HEK293 (cell line): ENCODE results near the gene FSTL4.

Source experiments
- CTCF ChIA-PET: fragments of 350-600 bp; formaldehyde crosslinking; extraction: SDS; loops from one replicate; lab custom pipeline; 2021; ENCODE audit warnings: antibody characterized with exemption; lab: Yijun Ruan, JAX
- POLR2A ChIA-PET: fragments of 300-600 bp; formaldehyde crosslinking; extraction: SDS; loops from one replicate; lab custom pipeline; 2020; ENCODE audit warnings: antibody characterized with exemption, inconsistent platforms; lab: Yijun Ruan, JAX
- H3K27ac ChIP-seq: fragments of 200-500 bp; sonication (Bioruptor generic); 2 replicates; pipeline ENCODE4 v1.5.1; 2014; ENCODE audit warnings: low read depth, low read length, control low read depth, inconsistent platforms; ENCODE audit errors: extremely low read depth
- H3K36me3 ChIP-seq, 2 experiments: fragments of 200-500 bp in 1 of 2; sonication (Bioruptor generic) in 1 of 2; 1 replicate in 1 of 2; 2 replicates in 1 of 2; pipeline ENCODE4 v1.5.1; 2014 to 2017; ENCODE audit warnings: inconsistent platforms in 2 of 2, low read length in 2 of 2; ENCODE audit not compliant: control insufficient read depth in 2 of 2, insufficient read depth in 1 of 2
- H3K4me1 ChIP-seq: fragments of 200-500 bp; sonication (Bioruptor generic); 2 replicates; pipeline ENCODE4 v1.5.1; 2014; ENCODE audit warnings: mild to moderate bottlenecking, low read length, inconsistent platforms; ENCODE audit not compliant: control insufficient read depth, insufficient read depth
- H3K4me3 ChIP-seq: 2 replicates; pipeline ENCODE4 v1.5.1; 2011; ENCODE audit warnings: low read depth, mild to moderate bottlenecking, control low read depth, low read length, moderate library complexity
- H3K9me3 ChIP-seq: fragments of 200-500 bp; sonication (Bioruptor generic); 2 replicates; pipeline ENCODE4 v1.5.1; 2014; ENCODE audit warnings: low read depth, low read length, inconsistent platforms; ENCODE audit not compliant: control insufficient read depth, insufficient read depth
- EGR2 ChIP-seq: fragments of 450-650 bp; formaldehyde crosslinking; IDR thresholded peaks from 2 replicates; pipeline ENCODE4 v1.5.1; 2016; ENCODE audit warnings: low read depth, missing biosample characterization, missing genetic modification characterization
- HOXC10 ChIP-seq: sonication (generic); formaldehyde crosslinking; IDR thresholded peaks from 2 replicates; pipeline ENCODE4 v1.8.1; 2023; ENCODE audit warnings: mild to moderate bottlenecking, missing genetic modification reagents
- KLF9 ChIP-seq: fragments of 450-650 bp; formaldehyde crosslinking; IDR thresholded peaks from 2 replicates; pipeline ENCODE4 v1.5.1; 2016; ENCODE audit warnings: missing biosample characterization, missing genetic modification characterization, low read depth
- REPIN1 ChIP-seq: fragments of 450-650 bp; formaldehyde crosslinking; IDR thresholded peaks from 2 replicates; pipeline ENCODE4 v1.5.1; 2017; ENCODE audit warnings: missing biosample characterization, missing genetic modification characterization, low read depth
- SP2 ChIP-seq: fragments of 450-650 bp; formaldehyde crosslinking; IDR thresholded peaks from 2 replicates; pipeline ENCODE4 v1.5.1; 2016; ENCODE audit warnings: missing biosample characterization, missing genetic modification characterization
- YY1 ChIP-seq: fragments of 450-650 bp; formaldehyde crosslinking; IDR thresholded peaks from 2 replicates; pipeline ENCODE4 v1.5.1; 2018; ENCODE audit warnings: missing biosample characterization, missing genetic modification characterization
- ZBTB48 ChIP-seq: fragments of 450-650 bp; formaldehyde crosslinking; IDR thresholded peaks from 2 replicates; pipeline ENCODE4 v1.5.1; 2016; ENCODE audit warnings: missing biosample characterization, missing genetic modification characterization
- ZFP69B ChIP-seq: fragments of 450-650 bp; formaldehyde crosslinking; IDR thresholded peaks from 2 replicates; pipeline ENCODE4 v1.5.1; 2016; ENCODE audit warnings: missing biosample characterization, missing genetic modification characterization
- ZNF112 ChIP-seq: fragments of 450-650 bp; formaldehyde crosslinking; IDR thresholded peaks from 2 replicates; pipeline ENCODE4 v1.5.0; 2017; ENCODE audit warnings: missing biosample characterization, missing genetic modification characterization
- ZNF133 ChIP-seq: fragments of 450-650 bp; formaldehyde crosslinking; IDR thresholded peaks from 2 replicates; pipeline ENCODE4 v1.5.1; 2016; ENCODE audit warnings: missing biosample characterization, missing genetic modification characterization
- ZNF16 ChIP-seq: fragments of 450-650 bp; formaldehyde crosslinking; IDR thresholded peaks from 2 replicates; pipeline ENCODE4 v1.5.1; 2016; ENCODE audit warnings: low read depth, missing biosample characterization, missing genetic modification characterization
- ZNF169 ChIP-seq: fragments of 450-650 bp; formaldehyde crosslinking; IDR thresholded peaks from 2 replicates; pipeline ENCODE4 v1.5.1; 2016; ENCODE audit warnings: missing biosample characterization, missing genetic modification characterization
- ZNF211 ChIP-seq: fragments of 450-650 bp; formaldehyde crosslinking; IDR thresholded peaks from 2 replicates; pipeline ENCODE4 v1.5.1; 2016; ENCODE audit warnings: low read depth, missing biosample characterization, missing genetic modification characterization
- ZNF223 ChIP-seq: fragments of 450-650 bp; formaldehyde crosslinking; IDR thresholded peaks from 2 replicates; pipeline ENCODE4 v1.5.1; 2016; ENCODE audit warnings: missing biosample characterization, missing genetic modification characterization
- ZNF248 ChIP-seq: fragments of 450-650 bp; formaldehyde crosslinking; IDR thresholded peaks from 2 replicates; pipeline ENCODE4 v1.5.1; 2017; ENCODE audit warnings: missing biosample characterization, missing genetic modification characterization
- ZNF274 ChIP-seq, 2 experiments: fragments of 200-500 bp in 1 of 2; fragments of 450-650 bp in 1 of 2; sonication (Bioruptor generic) in 1 of 2; formaldehyde crosslinking in 1 of 2; IDR thresholded peaks; 2 replicates each; pipeline versions ENCODE4 v1.5.1 to v1.6.1; 2014 to 2016; ENCODE audit warnings: borderline replicate concordance in 1 of 2, inconsistent platforms in 1 of 2, low read length in 1 of 2, missing biosample characterization in 1 of 2, missing genetic modification characterization in 1 of 2
- ZNF324 ChIP-seq: fragments of 450-650 bp; formaldehyde crosslinking; IDR thresholded peaks from 2 replicates; pipeline ENCODE4 v1.5.1; 2016; ENCODE audit warnings: missing biosample characterization, missing genetic modification characterization
- ZNF350 ChIP-seq: fragments of 450-650 bp; formaldehyde crosslinking; IDR thresholded peaks from 2 replicates; pipeline ENCODE4 v1.5.0; 2017; ENCODE audit warnings: missing biosample characterization, mild to moderate bottlenecking, missing genetic modification characterization
- ZNF433 ChIP-seq: fragments of 450-650 bp; formaldehyde crosslinking; IDR thresholded peaks from 2 replicates; pipeline ENCODE4 v1.5.1; 2016; ENCODE audit warnings: missing biosample characterization, missing genetic modification characterization, low read depth
- ZNF549 ChIP-seq: fragments of 450-650 bp; IDR thresholded peaks from 2 replicates; pipeline ENCODE4 v1.5.1; 2018; ENCODE audit warnings: missing biosample characterization, missing genetic modification characterization, mild to moderate bottlenecking, inconsistent platforms, moderate library complexity
- ZNF560 ChIP-seq: fragments of 450-650 bp; formaldehyde crosslinking; IDR thresholded peaks from 2 replicates; pipeline ENCODE4 v1.5.1; 2017; ENCODE audit warnings: missing biosample characterization, missing genetic modification characterization, borderline replicate concordance
- ZNF621 ChIP-seq: fragments of 450-650 bp; formaldehyde crosslinking; IDR thresholded peaks from 2 replicates; pipeline ENCODE4 v1.5.1; 2017; ENCODE audit warnings: missing biosample characterization, missing genetic modification characterization
- ZNF654 ChIP-seq: fragments of 450-650 bp; formaldehyde crosslinking; IDR thresholded peaks from 2 replicates; pipeline ENCODE4 v1.5.1; 2016; ENCODE audit warnings: low read depth, missing biosample characterization, missing genetic modification characterization
- ZNF660 ChIP-seq: fragments of 450-650 bp; IDR thresholded peaks from 2 replicates; pipeline ENCODE4 v1.5.1; 2018; ENCODE audit warnings: missing biosample characterization, mild to moderate bottlenecking, missing genetic modification characterization
- ZNF707 ChIP-seq: fragments of 450-650 bp; formaldehyde crosslinking; IDR thresholded peaks from 2 replicates; pipeline ENCODE4 v1.5.1; 2016; ENCODE audit warnings: missing biosample characterization, missing genetic modification characterization
- TF ChIP-seq, protein P1 (sequence below): fragments of 450-650 bp; IDR thresholded peaks from 2 replicates; pipeline ENCODE4 v1.5.1; 2018; ENCODE audit warnings: missing biosample characterization, missing genetic modification characterization
- TF ChIP-seq, protein P2 (sequence below): fragments of 450-650 bp; formaldehyde crosslinking; IDR thresholded peaks from 2 replicates; pipeline ENCODE4 v1.5.1; 2016; ENCODE audit warnings: missing biosample characterization, missing genetic modification characterization, low read depth
- TF ChIP-seq, protein P3 (sequence below): fragments of 450-650 bp; formaldehyde crosslinking; IDR thresholded peaks from 2 replicates; pipeline ENCODE4 v1.5.1; 2016; ENCODE audit warnings: missing biosample characterization, missing genetic modification characterization
- TF ChIP-seq, protein P4 (sequence below): fragments of 450-650 bp; formaldehyde crosslinking; IDR thresholded peaks from 2 replicates; pipeline ENCODE4 v1.5.1; 2017; ENCODE audit warnings: missing biosample characterization, missing genetic modification characterization

The FSTL4 gene

DNA sequence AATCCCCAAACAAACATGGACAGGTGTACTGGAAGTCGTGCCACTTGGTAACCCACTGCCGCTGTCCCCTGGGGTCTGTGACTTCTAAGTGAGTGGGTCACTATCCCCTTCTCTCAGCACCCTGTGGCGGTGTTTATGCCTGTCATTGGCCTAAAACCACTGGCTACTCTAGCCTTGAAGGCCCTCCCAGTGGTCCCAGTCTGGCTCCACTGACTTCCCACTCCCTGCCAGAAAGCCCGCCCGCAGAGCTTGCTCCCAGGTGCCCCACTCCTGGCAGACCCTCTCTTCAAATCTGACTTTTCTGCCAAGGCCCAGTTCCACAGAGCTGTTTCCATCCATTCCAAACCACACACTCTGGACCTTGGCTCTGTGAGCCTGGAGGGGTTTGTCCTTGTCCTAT is 286.0 kb downstream of the FSTL4 start:
- ChIA-PET CTCF (interaction anchor here (0.9 to 1.6 kb wide), 2 partner anchors 9 to 11 kb away, joined by 4 to 7 read pairs; no protein-coding TSS in a partner anchor), POLR2A (no interaction called here)
- Histone ChIP-seq H3K27ac (no peak overlapping the region), H3K9me3 (no peaks in the 10 kb centered on the region), H3K4me1 (no peaks in the 10 kb centered on the region), H3K36me3 (no peaks in the 10 kb centered on the region), H3K4me3 (no peak overlapping the region)
- no peak for TF ChIP-seq ZNF16 (tag by site-specific recombination)
- no peak for TF ChIP-seq ZNF133 (tag by site-specific recombination)
- no peak for TF ChIP-seq KLF9 (tag by site-specific recombination)
- TF ChIP-seq, protein P1, sequence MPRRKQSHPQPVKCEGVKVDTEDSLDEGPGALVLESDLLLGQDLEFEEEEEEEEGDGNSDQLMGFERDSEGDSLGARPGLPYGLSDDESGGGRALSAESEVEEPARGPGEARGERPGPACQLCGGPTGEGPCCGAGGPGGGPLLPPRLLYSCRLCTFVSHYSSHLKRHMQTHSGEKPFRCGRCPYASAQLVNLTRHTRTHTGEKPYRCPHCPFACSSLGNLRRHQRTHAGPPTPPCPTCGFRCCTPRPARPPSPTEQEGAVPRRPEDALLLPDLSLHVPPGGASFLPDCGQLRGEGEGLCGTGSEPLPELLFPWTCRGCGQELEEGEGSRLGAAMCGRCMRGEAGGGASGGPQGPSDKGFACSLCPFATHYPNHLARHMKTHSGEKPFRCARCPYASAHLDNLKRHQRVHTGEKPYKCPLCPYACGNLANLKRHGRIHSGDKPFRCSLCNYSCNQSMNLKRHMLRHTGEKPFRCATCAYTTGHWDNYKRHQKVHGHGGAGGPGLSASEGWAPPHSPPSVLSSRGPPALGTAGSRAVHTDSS (tag by site-specific recombination) = no peak
- TF ChIP-seq ZNF324 (tag by site-specific recombination) = no peak
- TF ChIP-seq ZNF707 = no peak
- no peak for TF ChIP-seq EGR2
- TF ChIP-seq REPIN1 = no peak
- TF ChIP-seq ZNF112 (tag by site-specific recombination) = no peak
- TF ChIP-seq, protein P2, sequence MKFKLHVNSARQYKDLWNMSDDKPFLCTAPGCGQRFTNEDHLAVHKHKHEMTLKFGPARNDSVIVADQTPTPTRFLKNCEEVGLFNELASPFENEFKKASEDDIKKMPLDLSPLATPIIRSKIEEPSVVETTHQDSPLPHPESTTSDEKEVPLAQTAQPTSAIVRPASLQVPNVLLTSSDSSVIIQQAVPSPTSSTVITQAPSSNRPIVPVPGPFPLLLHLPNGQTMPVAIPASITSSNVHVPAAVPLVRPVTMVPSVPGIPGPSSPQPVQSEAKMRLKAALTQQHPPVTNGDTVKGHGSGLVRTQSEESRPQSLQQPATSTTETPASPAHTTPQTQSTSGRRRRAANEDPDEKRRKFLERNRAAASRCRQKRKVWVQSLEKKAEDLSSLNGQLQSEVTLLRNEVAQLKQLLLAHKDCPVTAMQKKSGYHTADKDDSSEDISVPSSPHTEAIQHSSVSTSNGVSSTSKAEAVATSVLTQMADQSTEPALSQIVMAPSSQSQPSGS (tag by site-specific recombination) = no peak
- TF ChIP-seq ZNF621 (tag by site-specific recombination) = no peak
- TF ChIP-seq ZFP69B (tag by site-specific recombination) = no peak
- no peak for TF ChIP-seq ZNF560 (tag by site-specific recombination)
- TF ChIP-seq ZBTB48 (tag by site-specific recombination) = no peak
- no peak for TF ChIP-seq SP2 (tag by site-specific recombination)
- no peak for TF ChIP-seq ZNF350 (tag by site-specific recombination)
- TF ChIP-seq ZNF654 (tag by site-specific recombination) = no peak
- no peak for TF ChIP-seq ZNF660 (tag by site-specific recombination)
- TF ChIP-seq ZNF433 (tag by site-specific recombination) = no peak

DNA sequence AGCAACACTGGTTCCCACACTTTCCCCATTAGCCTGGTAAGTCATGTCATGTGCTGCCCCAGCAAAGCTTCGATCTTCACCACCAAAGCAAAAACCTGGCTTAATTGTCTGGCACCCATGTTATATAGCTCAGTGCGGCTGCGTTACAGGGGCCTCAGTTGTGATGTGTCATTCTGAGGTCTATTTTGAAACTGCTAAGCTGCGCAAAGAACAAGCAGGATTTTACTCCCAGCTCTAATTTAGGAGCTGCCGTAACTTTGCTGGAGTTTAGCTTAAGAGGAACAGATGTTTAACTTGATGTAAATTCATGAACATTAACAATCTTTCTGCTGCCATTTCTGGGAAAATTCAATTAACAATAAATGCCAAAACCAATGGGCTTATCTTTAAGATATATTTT is 286.5 kb downstream of the FSTL4 start:
- ChIA-PET POLR2A (no interaction called here), CTCF (interaction anchor here (0.6 to 1.6 kb wide), 3 partner anchors 9 to 96 kb away, joined by 3 to 7 read pairs (median 4); no protein-coding TSS in a partner anchor)
- no peak overlapping the region for H3K4me3 ChIP-seq
- H3K4me1 ChIP-seq = no peaks in the 10 kb centered on the region
- no peak for TF ChIP-seq ZNF549 (tag by site-specific recombination)
- H3K9me3 ChIP-seq = no peaks in the 10 kb centered on the region
- H3K36me3 ChIP-seq = no peaks in the 10 kb centered on the region
- no peak overlapping the region for H3K27ac ChIP-seq

DNA sequence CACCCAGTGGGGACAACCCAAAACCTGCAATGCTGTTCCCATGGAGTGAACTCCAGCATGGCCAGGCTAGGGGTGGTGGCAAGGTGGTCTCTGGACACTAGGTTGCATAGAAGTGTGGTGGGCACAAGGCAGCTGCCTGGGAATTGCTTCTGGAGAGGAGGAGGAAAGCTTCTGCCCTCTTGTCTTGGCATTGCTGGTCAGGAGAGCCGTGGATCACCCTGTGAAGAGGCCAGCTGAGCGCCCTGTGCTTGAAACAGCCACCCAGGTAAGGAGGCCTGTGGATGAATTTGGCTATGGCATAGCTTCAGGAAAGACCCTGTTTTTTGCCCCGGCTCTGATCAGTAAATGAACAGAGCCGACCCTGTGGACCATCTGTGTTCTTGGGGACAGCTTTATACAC is 287.4 kb downstream of the FSTL4 start:
- ChIA-PET POLR2A (no interaction called here), CTCF (no interaction called here)
- H3K4me1 ChIP-seq = no peaks in the 10 kb centered on the region
- no peak overlapping the region for H3K27ac ChIP-seq
- H3K36me3 ChIP-seq = no peaks in the 10 kb centered on the region
- H3K9me3 ChIP-seq = no peaks in the 10 kb centered on the region
- no peak overlapping the region for H3K4me3 ChIP-seq
- TF ChIP-seq, protein P3, sequence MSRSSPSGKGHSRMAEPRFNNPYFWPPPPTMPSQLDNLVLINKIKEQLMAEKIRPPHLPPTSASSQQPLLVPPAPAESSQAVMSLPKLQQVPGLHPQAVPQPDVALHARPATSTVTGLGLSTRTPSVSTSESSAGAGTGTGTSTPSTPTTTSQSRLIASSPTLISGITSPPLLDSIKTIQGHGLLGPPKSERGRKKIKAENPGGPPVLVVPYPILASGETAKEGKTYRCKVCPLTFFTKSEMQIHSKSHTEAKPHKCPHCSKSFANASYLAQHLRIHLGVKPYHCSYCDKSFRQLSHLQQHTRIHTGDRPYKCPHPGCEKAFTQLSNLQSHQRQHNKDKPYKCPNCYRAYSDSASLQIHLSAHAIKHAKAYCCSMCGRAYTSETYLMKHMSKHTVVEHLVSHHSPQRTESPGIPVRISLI (tag by site-specific recombination) = no peak
- TF ChIP-seq ZNF621 (tag by site-specific recombination) (no peak), ZNF223 (no peak), YY1 (tag by site-specific recombination) (no peak), ZFP69B (tag by site-specific recombination) (no peak), ZNF169 (tag by site-specific recombination) (no peak), ZNF211 (no peak), ZNF274 (IDR thresholded peaks at IDR 0.05; ENCODE audit: low read length) (no peak), ZNF274 (tag by site-specific recombination; IDR thresholded peaks at IDR 0.05; ENCODE audit: borderline replicate concordance) (no peak), ZNF324 (tag by site-specific recombination) (no peak), HOXC10 (CRISPR knock-in tag) (no peak), ZNF248 (no peak)
- TF ChIP-seq, protein P4, sequence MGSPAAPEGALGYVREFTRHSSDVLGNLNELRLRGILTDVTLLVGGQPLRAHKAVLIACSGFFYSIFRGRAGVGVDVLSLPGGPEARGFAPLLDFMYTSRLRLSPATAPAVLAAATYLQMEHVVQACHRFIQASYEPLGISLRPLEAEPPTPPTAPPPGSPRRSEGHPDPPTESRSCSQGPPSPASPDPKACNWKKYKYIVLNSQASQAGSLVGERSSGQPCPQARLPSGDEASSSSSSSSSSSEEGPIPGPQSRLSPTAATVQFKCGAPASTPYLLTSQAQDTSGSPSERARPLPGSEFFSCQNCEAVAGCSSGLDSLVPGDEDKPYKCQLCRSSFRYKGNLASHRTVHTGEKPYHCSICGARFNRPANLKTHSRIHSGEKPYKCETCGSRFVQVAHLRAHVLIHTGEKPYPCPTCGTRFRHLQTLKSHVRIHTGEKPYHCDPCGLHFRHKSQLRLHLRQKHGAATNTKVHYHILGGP (tag by site-specific recombination) = no peak
